Heart right ventricle (tissue), 16 donors: ENCODE measurements around the gene AFG1L. TPM values are rescaled to one million over a fixed set of nuclear protein-coding genes. Genes with fewer than 3 reads are reported as not detected.
"Not testable (repeated sequence)": the region's sequence is repeated elsewhere in the genome, so short reads cannot be mapped to it uniquely, and the experiment has no call there.

ENCODE experiments used
- ATAC-seq, 8 donors: fragments of 200-7000 bp; cut with Tn5 transposase; one replicate each; pipeline ENCODE4 v1.9.1; 2020; ENCODE audit warnings: mild to moderate bottlenecking in 8 of 8, moderate library complexity in 8 of 8, moderate number of reproducible peaks in 1 of 8
- DNase-seq, 2 donors: peaks; one replicate each; pipeline ENCODE4 v3.0.0-alpha.2; 2020
- H3K27ac ChIP-seq, 10 donors: fragments of 200-600 bp; sonication (generic) in 2 of 10; one replicate each; pipeline versions ENCODE4 v1.5.0 to v1.8.0; 2020 to 2022; ENCODE audit warnings: mild to moderate bottlenecking in 3 of 10
- H3K27me3 ChIP-seq, 7 donors: fragments of 200-600 bp; one replicate each; pipeline ENCODE4 v1.8.0; 2021 to 2022; ENCODE audit warnings: mild to moderate bottlenecking in 2 of 7
- H3K36me3 ChIP-seq, 9 donors: fragments of 200-600 bp; sonication (generic) in 1 of 9; one replicate each; pipeline versions ENCODE4 v1.5.0 to v1.8.0; 2020 to 2022; ENCODE audit warnings: mild to moderate bottlenecking in 2 of 9
- H3K4me1 ChIP-seq, 9 donors: fragments of 200-600 bp; sonication (generic) in 1 of 9; one replicate each; pipeline versions ENCODE4 v1.5.0 to v1.8.0; 2020 to 2022; ENCODE audit warnings: mild to moderate bottlenecking in 4 of 9
- H3K4me3 ChIP-seq, 10 donors: fragments of 200-600 bp; sonication (generic) in 2 of 10; one replicate each; pipeline versions ENCODE4 v1.5.0 to v1.8.0; 2020 to 2022; ENCODE audit warnings: mild to moderate bottlenecking in 7 of 10, moderate library complexity in 2 of 10
- H3K9me3 ChIP-seq, 11 donors: fragments of 200-600 bp in 10 of 11; sonication (generic) in 2 of 11; one replicate each; pipeline versions ENCODE4 v1.5.0 to v1.8.0; 2013 to 2022; ENCODE audit warnings: mild to moderate bottlenecking in 2 of 11, control low read depth in 1 of 11, moderate library complexity in 1 of 11
- CTCF ChIP-seq, 9 donors: fragments of 200-600 bp; sonication (generic) in 2 of 9; IDR thresholded peaks; one replicate each; pipeline versions ENCODE4 v1.5.0 to v1.8.0; 2021 to 2022; ENCODE audit warnings: antibody characterized with exemption in 9 of 9, mild to moderate bottlenecking in 5 of 9, moderate library complexity in 1 of 9
- WGBS, 2 donors: extraction: QIAGEN DNeasy Blood & Tissue Kit; methylation state at CpG; one replicate each; pipeline ENCODE4 v1.1.7; 2013; ENCODE audit warnings: inconsistent platforms in 1 of 2; 5-methylcytosine and 5-hydroxymethylcytosine counted together
- intact Hi-C, 10 donors: fragments of 100-400 bp; cut with DNase I; formaldehyde crosslinking; loops; one replicate each; pipeline versions ENCODE4 v1.11.1 to v1.14.2; 2022
- polyA plus RNA-seq, 2 donors: library from polyadenylated mRNA; stranded (reverse); fragments of 200-250 nt; gene quantifications; one replicate each; pipeline ENCODE4 v1.2.3, GENCODE V29; 2013
- total RNA-seq, 10 donors: library from RNA; stranded (reverse); fragmentation: NEBNext Ultra II Directional in 3 of 10; extraction: Animal tissue kit (Norgen Biotek cat#: 25700) in 3 of 10; gene quantifications; one replicate each; pipeline versions ENCODE4 v1.2.1 to v1.2.4, GENCODE V29; 2021 to 2023
- donor health status: Arrhythmogenic right ventricular cardiomyopathy.
- donor health status: ischemic (EF 13 %, LVEDD 7.1; RV severe dilation, severe dysfunction).
- donor health status: healthy with polysubstance abuse.
- donor health status: DM: no; HTN: yes; CAD: no.
- donor health status: DM: no; HTN: no; CAD: no.
- donor health status: ischemic (EF 25% LVEDD 6.9; RV normal size, moderate dysfunction).
- donor health status: ischemic (EF 25% LVEDD 5.7; RV mildly dilated, moderate dysfunction).
- donor health status: healthy.
- donor health status: DM: yes; HTN: yes; CAD: no.
- donor health status: Ischemic cardiomyopathy.
- donor health status: ischemic (EF 35%, LVEDD 5.7; RV mildly dilated, moderate dysfunction).
- donor health status: nonischemic (EF 11% LVEDD 7.7; RV severe dilation, severe dysfunction).
- donor health status: DM: yes; HTN: yes; CAD: no.
- donor health status: PGD.
- donor health status: ischemic (EF 29% LVEDD 5.4; RV normal size, mild dysfunction).
- donor health status: nonischemic (EF 23%, LVEDD 6.1; RV moderate dilation, normal function).

The AFG1L gene
- total and polyA plus RNA-seq, 12 donors, result 1.9 to 18.8 (median 12.8) TPM

- WGBS, 2 donors, result 94% methylated on average over 2 of the region's 2 CpGs
- Histone ChIP-seq H3K4me3 (no peak overlapping the region), H3K4me1 (no peaks in the 10 kb centered on the region), H3K27ac (no peak overlapping the region), H3K27me3 (no peaks in the 10 kb centered on the region), H3K9me3 (no peaks in the 10 kb centered on the region), H3K36me3 (no peaks in the 10 kb centered on the region)
- no peak for TF ChIP-seq CTCF (IDR thresholded peaks at IDR 0.05)
- ATAC-seq, result no peak
- intact Hi-C loops, result no loop called here
- DNase-seq, result no peak
Measured at GRCh38 chr6:108304646-108305045, 9.8 kb downstream of the AFG1L start.

GRCh38 chr6:108308641-108309040 lies 13.8 kb downstream of the AFG1L start:
- H3K36me3 ChIP-seq, H3K9me3 ChIP-seq, H3K27ac ChIP-seq, H3K4me3 ChIP-seq, ATAC-seq, H3K4me1 ChIP-seq, intact Hi-C loops, DNase-seq, H3K27me3 ChIP-seq: not testable (repeated sequence)
- WGBS, 2 donors, result 86 to 89% methylated on average over 4 of the region's 4 CpGs

GRCh38 chr6:108309844-108310243 lies 15.0 kb downstream of the AFG1L start:
- no peaks in the 10 kb centered on the region for H3K9me3 ChIP-seq
- WGBS, 2 donors, result 93 to 96% methylated on average over 5 of the region's 5 CpGs
- TF ChIP-seq CTCF (IDR thresholded peaks at IDR 0.05), result no peak

GRCh38 chr6:108312605-108313004 lies 17.8 kb downstream of the AFG1L start:
- H3K4me3 ChIP-seq, result no peak overlapping the region
- DNase-seq (no peak), ATAC-seq (no peak)
- intact Hi-C loops, result no loop called here
- H3K9me3 ChIP-seq, result no peaks in the 10 kb centered on the region
- no peak for TF ChIP-seq CTCF (IDR thresholded peaks at IDR 0.05)
- H3K4me1 ChIP-seq, result peaks cover 0 to 3% (median 0%) of the 10 kb centered on the region in 9 donors
- no peaks in the 10 kb centered on the region for H3K27me3 ChIP-seq
- no peak overlapping the region for H3K27ac ChIP-seq
- no peaks in the 10 kb centered on the region for H3K36me3 ChIP-seq

More at GRCh38 chr6:108309844-108310243, 15.0 kb downstream of the AFG1L start:
- Histone ChIP-seq H3K27me3 (no peaks in the 10 kb centered on the region), H3K4me1 (no peaks in the 10 kb centered on the region), H3K4me3 (no peak overlapping the region), H3K36me3 (no peaks in the 10 kb centered on the region), H3K27ac (no peak overlapping the region)
- intact Hi-C loops, result no loop called here
- ATAC-seq (no peak), DNase-seq (no peak)

GRCh38 chr6:108321253-108321747 lies 26.4 kb downstream of the AFG1L start:
- TF ChIP-seq CTCF (IDR thresholded peaks at IDR 0.05), result no peak
- intact Hi-C loops, result no loop called here
- H3K4me1 ChIP-seq, result peaks cover 0 to 17% (median 10%) of the 10 kb centered on the region in 9 donors
- no peaks in the 10 kb centered on the region for H3K9me3 ChIP-seq
- 98 to 99% methylated on average over 3 of the region's 3 CpGs for WGBS, 2 donors
- H3K27me3 ChIP-seq, result no peaks in the 10 kb centered on the region
- no peak for DNase-seq
- no peak overlapping the region for H3K27ac ChIP-seq
- H3K4me3 ChIP-seq, result no peak overlapping the region
- no peak for ATAC-seq
- peaks cover 0 to 28% (median 3%) of the 10 kb centered on the region in 9 donors for H3K36me3 ChIP-seq
